Measurements from ENCODE around the gene ZNF625.
A peak's percentile ranks its signal among the peaks of the same experiment; 100 is the strongest.

The ZNF625 gene

DNA sequence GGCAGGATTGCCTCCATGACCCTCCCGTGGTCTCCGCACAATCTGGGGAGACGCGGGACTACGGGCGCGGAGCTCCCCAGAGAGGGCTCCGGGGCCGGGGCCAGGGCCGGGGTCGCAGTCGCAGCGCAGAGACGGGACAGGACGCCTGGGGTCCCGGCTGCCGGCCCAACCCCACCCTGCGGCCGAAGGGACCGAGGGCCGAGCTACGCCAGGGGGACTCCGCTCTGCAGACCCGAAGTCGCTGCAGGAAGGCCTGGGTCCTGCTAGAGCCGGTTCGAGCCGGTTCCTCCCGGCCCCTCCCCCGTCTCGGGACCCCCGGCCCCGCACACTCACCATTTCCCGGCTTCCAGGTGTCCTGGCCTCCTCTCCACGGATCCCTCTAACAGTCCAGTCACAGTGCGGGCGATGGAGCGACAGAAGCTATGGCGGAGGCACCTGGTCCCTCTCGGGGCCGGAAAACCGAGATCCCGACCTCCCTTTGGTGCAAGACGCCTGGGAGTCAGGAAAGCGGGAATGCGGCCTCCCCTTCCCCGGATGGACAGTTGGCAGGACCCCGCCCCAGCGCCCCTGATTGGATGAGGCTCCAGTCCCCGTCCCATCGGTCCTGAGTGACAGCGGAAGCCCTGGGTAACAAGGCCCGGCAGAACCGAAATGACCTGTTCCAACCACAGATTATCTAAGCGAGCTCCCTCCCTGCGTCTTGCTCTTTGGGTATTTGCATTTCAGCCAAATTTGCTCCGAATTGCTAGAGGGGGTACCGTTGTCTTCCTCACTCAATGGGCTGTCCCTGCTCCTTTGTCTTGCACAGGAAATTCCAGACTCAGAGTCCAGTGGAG lies at the start of gene ZNF625:
ZNF625 (minus strand) TSS at position 512 of the 836 bp plus-strand sequence; CDS start at position 336, 176 bp downstream.
- no peak for DNase-seq (ENCODE audit: low spot score)

GRCh38 chr19:12205296-12205695 lies 48.8 kb upstream of the ZNF625 start:
- no peak for DNase-seq (ENCODE audit: low spot score)

GRCh38 chr19:12202250-12202649 lies 45.7 kb upstream of the ZNF625 start:
- peak; percentile 7 for DNase-seq (ENCODE audit: low spot score)

- no peak for DNase-seq (ENCODE audit: low spot score)
Measured at GRCh38 chr19:12199757-12200419, 43.4 kb upstream of the ZNF625 start.

DNA sequence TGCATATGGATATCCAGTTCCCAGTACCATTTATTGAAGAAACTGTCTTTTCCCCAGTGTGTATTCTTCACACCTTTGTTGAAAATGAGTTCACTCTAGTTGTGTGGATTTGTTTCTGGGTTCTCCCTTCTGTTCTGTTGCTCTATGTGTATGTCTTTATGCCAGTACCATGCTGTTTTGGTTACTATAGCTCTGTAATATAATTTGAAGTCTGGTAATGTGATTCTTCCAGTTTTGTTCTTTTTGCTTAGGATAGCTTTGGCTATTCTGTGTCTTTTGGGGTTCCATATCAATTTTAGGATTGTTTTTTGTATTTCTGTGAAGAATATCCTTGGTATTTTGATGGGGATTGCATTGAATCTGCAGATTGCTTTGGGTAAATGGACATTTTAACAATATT lies 41.6 kb upstream of the ZNF625 start:
- no peak for DNase-seq (ENCODE audit: low spot score)

DNA sequence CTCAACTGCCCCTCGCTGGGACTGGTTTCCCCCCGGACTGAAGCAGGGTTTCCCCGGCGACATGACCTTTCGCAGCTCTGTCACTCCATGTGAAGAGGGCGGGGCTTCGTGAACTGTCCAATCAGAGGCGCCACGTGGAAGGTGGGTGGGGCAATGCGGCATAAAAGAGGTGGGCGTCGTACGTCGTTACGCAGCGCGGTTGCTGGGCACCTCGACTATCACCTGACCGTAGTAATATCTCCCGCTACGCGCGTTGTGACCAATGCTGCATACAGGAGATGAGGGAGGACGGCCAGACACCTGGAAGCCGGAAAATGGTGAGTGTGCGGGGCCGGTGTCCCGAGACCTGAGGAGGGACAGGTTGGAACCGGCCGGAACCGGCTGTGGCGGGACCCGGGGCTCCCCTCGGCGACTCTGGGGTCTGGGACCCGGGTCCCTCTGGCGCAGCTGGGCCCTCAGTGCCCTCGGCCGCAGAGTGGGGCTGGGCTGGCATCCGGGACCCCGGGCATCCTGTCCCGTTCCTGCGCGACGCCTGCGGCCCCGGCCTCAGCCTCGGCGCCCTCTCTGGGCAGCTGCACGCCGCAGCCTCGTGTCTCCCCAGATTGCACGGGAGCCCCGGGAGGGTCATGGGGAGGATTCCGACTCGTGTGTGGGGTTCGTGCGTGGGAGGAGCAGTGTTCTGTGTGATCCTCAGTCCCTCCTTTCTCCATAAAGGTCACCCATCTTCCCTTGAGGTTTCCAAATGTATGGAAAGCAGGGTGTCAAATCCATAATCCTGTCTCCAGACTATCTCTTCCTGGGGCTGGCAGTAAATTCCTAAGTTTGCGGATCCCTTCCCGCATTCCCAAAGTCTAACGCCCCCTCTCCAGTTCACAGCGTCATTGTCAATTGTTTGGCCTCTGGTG lies 38.5 kb upstream of the ZNF625 start:
- DNase-seq (ENCODE audit: low spot score) = no peak

DNA sequence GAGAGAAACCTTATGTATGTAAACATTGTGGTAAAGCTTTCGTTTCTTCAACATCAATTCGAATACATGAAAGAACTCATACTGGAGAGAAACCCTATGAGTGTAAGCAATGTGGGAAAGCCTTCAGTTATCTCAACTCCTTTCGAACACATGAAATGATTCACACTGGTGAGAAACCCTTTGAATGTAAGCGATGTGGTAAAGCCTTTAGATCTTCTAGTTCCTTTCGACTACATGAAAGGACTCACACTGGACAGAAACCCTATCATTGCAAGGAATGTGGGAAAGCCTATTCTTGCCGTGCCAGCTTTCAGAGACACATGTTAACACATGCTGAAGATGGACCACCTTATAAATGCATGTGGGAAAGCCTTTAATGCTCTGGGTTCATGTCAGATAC lies 31.1 kb upstream of the ZNF625 start:
- no peak for DNase-seq (ENCODE audit: low spot score)

- no peak for DNase-seq (ENCODE audit: low spot score)
Measured at GRCh38 chr19:12180377-12180776, 23.8 kb upstream of the ZNF625 start.

GRCh38 chr19:12166626-12167025 lies 10.1 kb upstream of the ZNF625 start:
- no peak for DNase-seq (ENCODE audit: low spot score)

DNA sequence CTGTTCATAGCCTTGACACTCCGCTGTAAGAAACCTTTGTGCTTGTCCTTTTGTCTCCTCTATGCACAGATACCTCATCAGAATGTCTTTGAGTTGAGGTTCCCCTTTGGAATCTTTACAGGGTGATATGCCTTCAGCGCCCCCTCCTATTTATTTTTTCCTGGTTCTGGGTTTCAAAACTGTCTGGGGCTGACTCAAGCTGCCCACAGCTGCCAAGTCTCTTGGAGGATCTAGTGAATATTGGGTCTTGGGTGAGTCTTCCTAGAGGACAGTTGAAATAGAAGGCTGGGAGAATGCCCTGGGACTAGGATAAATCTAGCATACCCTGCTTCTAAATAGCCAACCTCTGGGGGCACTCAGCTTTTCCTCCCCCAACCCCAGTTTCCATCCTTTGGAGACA lies 7.3 kb upstream of the ZNF625 start:
- no peak for DNase-seq (ENCODE audit: low spot score)

DNA sequence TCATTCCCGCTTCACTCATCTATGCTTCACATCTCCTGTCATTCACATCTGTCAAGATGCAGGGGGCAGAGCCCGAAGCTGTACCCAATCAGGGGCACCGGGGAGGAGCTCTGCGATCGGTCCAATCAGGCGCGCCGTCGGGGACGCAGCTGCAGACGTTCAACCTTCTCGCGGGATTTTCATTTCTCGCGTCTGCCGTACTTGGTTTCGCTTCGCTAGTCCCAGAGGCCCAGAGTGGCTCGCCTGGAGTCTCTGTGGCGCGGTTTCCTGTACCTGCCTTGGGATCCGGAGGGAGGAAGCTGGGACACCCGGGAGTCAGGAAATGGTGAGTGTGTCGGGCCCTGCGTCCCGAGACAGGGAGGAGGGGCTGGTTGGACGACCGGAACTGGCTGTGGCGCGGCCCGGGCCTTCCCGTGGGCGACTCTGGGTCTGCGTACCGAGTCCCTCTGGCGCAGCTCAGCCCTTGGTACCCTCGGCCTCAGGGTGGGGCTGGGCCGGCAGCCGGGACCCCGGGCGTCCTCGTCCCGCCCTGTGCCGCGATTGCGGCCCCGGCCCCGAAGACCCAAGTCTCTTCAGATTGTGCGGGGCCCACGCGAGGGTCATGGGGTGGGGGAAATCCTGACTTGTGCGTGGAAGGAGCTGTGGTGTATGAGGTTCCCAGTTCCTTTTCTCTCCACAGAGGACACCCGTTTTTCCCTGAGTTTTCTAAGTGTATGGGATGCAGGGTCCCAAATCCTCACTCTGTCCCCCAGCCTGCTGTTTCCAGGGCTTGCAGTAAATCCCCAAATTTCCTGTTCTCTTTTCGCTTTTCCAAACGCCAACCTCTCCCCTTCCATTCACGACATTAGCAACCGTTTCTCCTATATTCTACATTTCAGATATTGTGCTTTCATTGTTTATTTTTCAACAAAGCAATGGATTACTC lies 6.6 kb upstream of the ZNF625 start, which contains the start of gene ZNF136:
ZNF136 (plus strand) TSS at position 215 of the 925 bp plus-strand sequence; CDS start at position 323, 108 bp downstream.
- DNase-seq (ENCODE audit: low spot score) = peak; percentile 94

DNA sequence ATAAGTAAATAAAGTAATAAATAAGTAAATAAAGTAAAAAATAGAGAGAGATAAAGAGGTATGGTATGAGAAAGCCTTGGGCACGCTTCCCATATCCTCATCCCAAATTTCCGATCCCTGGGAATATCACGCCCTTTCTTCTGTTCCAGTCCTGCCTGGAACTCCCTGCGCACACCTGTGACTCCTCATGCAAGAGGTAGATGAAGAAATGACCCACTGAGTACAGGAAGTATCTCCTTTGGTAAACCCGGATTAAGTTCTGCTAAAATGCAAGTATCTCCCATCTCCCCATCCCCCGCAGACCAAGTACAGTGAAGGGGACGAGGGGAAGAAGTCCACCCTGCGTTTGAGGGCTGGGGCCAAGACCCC lies 6.0 kb upstream of the ZNF625 start:
- no peak for DNase-seq (ENCODE audit: low spot score)

DNA sequence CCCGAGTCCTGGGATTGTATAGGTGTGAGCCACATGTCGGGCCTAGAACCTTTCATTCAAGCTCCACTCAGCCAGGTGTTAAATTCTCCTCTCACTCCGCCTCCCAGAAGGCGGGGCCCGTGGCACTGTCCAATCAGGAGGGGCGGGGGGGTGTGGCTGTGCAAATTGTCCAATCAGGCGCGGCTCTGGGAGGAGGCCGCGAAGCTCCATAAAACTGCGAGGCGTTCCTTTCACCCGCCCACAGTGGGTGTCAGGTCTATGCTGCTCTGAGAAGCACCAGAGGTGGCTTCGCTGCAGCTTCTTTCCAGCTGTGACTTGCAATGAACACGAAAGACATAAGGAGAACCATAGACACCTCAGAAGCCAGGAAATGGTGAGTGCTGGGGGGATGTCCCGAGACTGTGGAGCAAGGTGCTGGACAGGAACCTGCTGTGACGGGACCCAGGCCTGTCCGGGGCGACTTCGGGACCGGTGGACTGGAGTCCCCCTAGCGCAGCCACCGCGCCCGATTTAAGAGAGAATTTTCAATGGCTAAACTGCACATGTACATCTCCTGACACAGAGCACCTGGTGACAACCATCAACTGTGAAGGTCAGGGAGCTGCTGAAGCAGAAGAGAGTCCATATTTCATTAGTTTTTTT lies 3.4 kb upstream of the ZNF625 start:
- no peak for DNase-seq (ENCODE audit: low spot score)

GRCh38 chr19:12155324-12155860 lies 1.1 kb downstream of the ZNF625 start:
- no peak for DNase-seq (ENCODE audit: low spot score)

- no peak for DNase-seq (ENCODE audit: low spot score)
Measured at GRCh38 chr19:12145348-12145747, 11.2 kb downstream of the ZNF625 start.

DNA sequence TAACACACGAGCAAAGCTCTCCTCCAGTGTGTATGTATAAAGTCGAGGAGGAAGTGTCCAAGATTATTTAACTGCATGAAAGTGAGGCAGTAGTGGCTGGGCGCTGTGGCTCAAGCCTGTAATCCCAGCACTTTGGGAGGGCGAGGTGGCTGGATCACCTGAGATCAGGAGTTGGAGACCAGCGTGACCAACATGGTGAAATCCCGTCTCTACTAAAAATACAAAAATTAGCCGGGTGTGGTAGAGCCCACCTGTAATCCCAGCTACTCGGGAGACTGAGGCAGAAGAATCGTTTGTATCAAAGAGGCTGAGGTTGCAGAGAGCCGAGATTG lies 15.2 kb downstream of the ZNF625 start:
- DNase-seq (ENCODE audit: low spot score) = no peak

GRCh38 chr19:12140545-12141404 lies 15.8 kb downstream of the ZNF625 start:
- DNase-seq (ENCODE audit: low spot score) = peak; percentile 84

DNA sequence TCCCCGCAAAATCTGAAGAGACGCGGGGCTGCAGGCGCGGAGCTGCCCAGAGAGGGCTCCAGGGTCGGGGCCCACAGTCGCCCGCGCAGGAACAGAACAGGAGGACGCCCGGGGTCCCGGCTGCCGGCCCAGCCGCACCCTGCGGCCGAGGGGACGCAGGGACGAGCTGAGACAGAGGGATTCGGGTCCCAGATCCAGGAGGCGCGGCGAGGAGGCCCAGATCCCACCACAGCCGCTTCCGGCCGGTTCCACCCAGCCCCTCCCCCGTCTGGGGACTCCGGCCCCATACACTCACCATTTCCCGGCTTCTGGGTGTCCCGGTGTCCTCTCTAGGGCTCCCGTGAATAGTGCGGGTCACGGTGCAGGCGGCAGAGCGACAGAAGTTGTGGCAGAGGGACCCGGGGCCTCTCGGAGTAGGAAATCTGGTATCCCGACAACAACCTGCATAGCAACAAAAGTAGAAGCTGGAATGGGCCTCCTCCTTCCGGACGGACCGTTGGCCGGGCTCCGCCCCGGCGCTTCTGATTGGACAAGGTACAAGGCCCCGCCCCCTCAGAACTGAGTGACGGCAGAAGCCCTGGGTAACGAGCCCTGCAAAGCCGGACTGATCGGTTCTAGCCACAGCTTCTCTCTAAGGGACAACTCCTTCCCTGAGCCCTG lies 16.5 kb downstream of the ZNF625 start, which contains the start of gene ZNF20:
ZNF20 (minus strand) TSS at position 466 of the 660 bp plus-strand sequence; CDS start at position 298, 168 bp downstream.
- peak; percentile 94 for DNase-seq (ENCODE audit: low spot score)

- no peak for DNase-seq (ENCODE audit: low spot score)
Measured at GRCh38 chr19:12139269-12139668, 17.3 kb downstream of the ZNF625 start.
